Eye (tissue), 1 donor: ENCODE measurements around the gene STX16.

ENCODE experiments used
- DNase-seq: peaks from one replicate; pipeline ENCODE4 v3.0.0-alpha.2; 2015

The STX16 gene

GRCh38 chr20:58656831-58657230 is 5.7 kb downstream of the STX16 start:
- no peak for DNase-seq

GRCh38 chr20:58657262-58657661 is 6.2 kb downstream of the STX16 start:
- no peak for DNase-seq

- no peak for DNase-seq
Measured at GRCh38 chr20:58657986-58658385, 6.9 kb downstream of the STX16 start.

- no peak for DNase-seq
Measured at GRCh38 chr20:58658760-58659159, 7.7 kb downstream of the STX16 start.

- DNase-seq = no peak
Measured at GRCh38 chr20:58659841-58660240, 8.8 kb downstream of the STX16 start.

GRCh38 chr20:58660855-58661597 is 9.9 kb downstream of the STX16 start:
- no peak for DNase-seq

GRCh38 chr20:58661598-58662473 is 10.8 kb downstream of the STX16 start:
- no peak for DNase-seq

- no peak for DNase-seq
Measured at GRCh38 chr20:58664331-58664730, 13.2 kb downstream of the STX16 start.

GRCh38 chr20:58664883-58665282 is 13.8 kb downstream of the STX16 start:
- no peak for DNase-seq

GRCh38 chr20:58665606-58666005 is 14.5 kb downstream of the STX16 start:
- peak; percentile 53 for DNase-seq

- DNase-seq = no peak
Measured at GRCh38 chr20:58666702-58667101, 15.6 kb downstream of the STX16 start.

GRCh38 chr20:58667975-58668374 is 16.9 kb downstream of the STX16 start:
- DNase-seq = no peak

- no peak for DNase-seq
Measured at GRCh38 chr20:58668901-58669286, 17.8 kb downstream of the STX16 start.

- DNase-seq = no peak
Measured at GRCh38 chr20:58669287-58670006, 18.4 kb downstream of the STX16 start.

GRCh38 chr20:58670102-58670501 is 19.0 kb downstream of the STX16 start:
- DNase-seq = no peak

- DNase-seq = no peak
Measured at GRCh38 chr20:58670659-58671058, 19.6 kb downstream of the STX16 start.

GRCh38 chr20:58673119-58673518 is 22.0 kb downstream of the STX16 start:
- DNase-seq = no peak

GRCh38 chr20:58675146-58675584 is 24.1 kb downstream of the STX16 start:
- no peak for DNase-seq

- DNase-seq = no peak
Measured at GRCh38 chr20:58675641-58676040, 24.6 kb downstream of the STX16 start.

GRCh38 chr20:58676161-58676560 is 25.1 kb downstream of the STX16 start:
- DNase-seq = no peak

GRCh38 chr20:58677079-58677604 is 26.1 kb downstream of the STX16 start:
- no peak for DNase-seq

- DNase-seq = no peak
Measured at GRCh38 chr20:58677808-58678207, 26.7 kb downstream of the STX16 start.

- DNase-seq = no peak
Measured at GRCh38 chr20:58678806-58679205, 27.7 kb downstream of the STX16 start.
